GM03348 (cell line): Measurements from ENCODE around the gene ITGAX.
"Not testable (repeated sequence)": the region's sequence is repeated elsewhere in the genome, so short reads cannot be mapped to it uniquely, and the experiment has no call there.

Experiments used
- DNase-seq: peaks from one replicate; pipeline ENCODE4 v3.0.0; 2012; ENCODE audit warnings: low spot score

The ITGAX gene

GRCh38 chr16:31354394-31355291, at the start of gene ITGAX:
Gene ITGAX (plus strand): TSS chr16:31355176. CDS start chr16:31355255, 79 bp downstream.
- DNase-seq, result no peak

GRCh38 chr16:31305219-31305618, 49.8 kb upstream of the ITGAX start:
- DNase-seq, result no peak

- DNase-seq, result not testable (repeated sequence)
Measured at GRCh38 chr16:31308381-31308780, 46.6 kb upstream of the ITGAX start.

GRCh38 chr16:31322500-31322899, 32.5 kb upstream of the ITGAX start:
- DNase-seq, result no peak

GRCh38 chr16:31323959-31324629, 30.9 kb upstream of the ITGAX start:
- no peak for DNase-seq

GRCh38 chr16:31325171-31325570, 29.8 kb upstream of the ITGAX start:
- no peak for DNase-seq

- no peak for DNase-seq
Measured at GRCh38 chr16:31327646-31328225, 27.2 kb upstream of the ITGAX start.

GRCh38 chr16:31328322-31329052, 26.5 kb upstream of the ITGAX start:
- no peak for DNase-seq

- no peak for DNase-seq
Measured at GRCh38 chr16:31329671-31330552, 25.1 kb upstream of the ITGAX start.

- DNase-seq, result no peak
Measured at GRCh38 chr16:31330553-31330890, 24.5 kb upstream of the ITGAX start.

GRCh38 chr16:31331141-31331764, 23.7 kb upstream of the ITGAX start:
- peak; percentile 4 for DNase-seq

GRCh38 chr16:31331807-31332301, 23.1 kb upstream of the ITGAX start:
- DNase-seq, result no peak

GRCh38 chr16:31332544-31332943, 22.4 kb upstream of the ITGAX start:
- DNase-seq, result no peak

- no peak for DNase-seq
Measured at GRCh38 chr16:31333686-31334649, 21.0 kb upstream of the ITGAX start.

GRCh38 chr16:31334934-31335333, 20.0 kb upstream of the ITGAX start:
- DNase-seq, result no peak

- DNase-seq, result no peak
Measured at GRCh38 chr16:31335431-31335830, 19.5 kb upstream of the ITGAX start.

- DNase-seq, result not testable (repeated sequence)
Measured at GRCh38 chr16:31338166-31338685, 16.8 kb upstream of the ITGAX start.

- no peak for DNase-seq
Measured at GRCh38 chr16:31344712-31345111, 10.3 kb upstream of the ITGAX start.

- no peak for DNase-seq
Measured at GRCh38 chr16:31347445-31347844, 7.5 kb upstream of the ITGAX start.
